Epithelial cell of proximal tubule (primary cell): Measurements from ENCODE around the gene ZDHHC19. TPM values are rescaled to one million over a fixed set of nuclear protein-coding genes. Genes with fewer than 3 reads are reported as not detected.

Experiments
- DNase-seq: peaks from one replicate; pipeline ENCODE4 v3.0.0-alpha.2; 2011; ENCODE audit warnings: low read depth
- H3K4me3 ChIP-seq: 2 replicates; pipeline ENCODE4 v1.5.1; 2011; ENCODE audit warnings: low read depth, mild to moderate bottlenecking, low read length
- CTCF ChIP-seq: conservative IDR thresholded peaks from 2 replicates; pipeline ENCODE4 v1.5.1; 2012; ENCODE audit warnings: low read depth, mild to moderate bottlenecking, low read length
- total RNA-seq: library from RNA; depleted of rRNA; stranded (reverse); fragments of >200 nt; gene quantifications from 2 replicates; pipeline ENCODE4 v1.2.3, GENCODE V29; 2015

Gene ZDHHC19
- total RNA-seq, 1 donor from 2014 or later = not detected

DNA sequence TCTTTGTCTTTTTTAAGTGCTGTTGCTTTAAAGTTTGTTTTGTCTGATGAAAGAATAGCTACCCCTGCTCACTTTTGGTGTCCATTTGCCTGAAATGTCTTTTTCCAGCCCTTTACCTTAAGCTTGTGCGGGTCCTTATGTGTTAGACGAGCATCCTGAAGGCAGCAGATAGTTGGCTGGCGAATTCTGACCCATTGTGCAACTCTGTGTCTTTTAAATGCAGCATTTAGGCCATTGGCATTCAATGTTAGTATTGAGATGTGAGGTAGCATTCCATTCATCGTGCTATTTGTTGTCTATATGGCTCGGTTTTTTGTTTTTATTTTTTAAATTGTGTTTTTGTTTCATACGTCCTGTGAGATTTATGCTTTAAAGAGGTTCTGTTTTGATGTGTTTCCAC is 55.0 kb downstream of the ZDHHC19 start:
- no peak overlapping the region for H3K4me3 ChIP-seq
- TF ChIP-seq CTCF = no peak
- DNase-seq = no peak

DNA sequence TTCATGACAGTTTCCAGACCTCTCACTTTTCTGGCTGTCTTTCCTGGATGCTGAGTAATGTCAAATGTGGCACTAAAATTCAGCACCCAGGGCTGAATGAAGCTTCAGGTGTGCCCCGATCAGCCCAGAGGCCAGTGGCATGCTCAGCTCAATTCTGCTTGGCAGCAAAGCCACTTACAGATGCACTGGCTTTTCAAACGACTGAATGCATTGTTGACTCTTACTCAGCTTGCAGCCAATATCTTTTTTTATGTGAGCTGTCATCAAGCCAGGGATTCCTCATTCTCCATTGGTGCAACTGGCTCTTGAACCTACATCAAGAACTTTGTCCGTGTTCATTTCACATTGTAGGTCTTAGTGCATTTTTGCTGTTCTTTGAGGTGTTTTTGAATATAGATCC is 60.7 kb downstream of the ZDHHC19 start:
- no peak for TF ChIP-seq CTCF
- no peak for DNase-seq
- H3K4me3 ChIP-seq = no peak overlapping the region

DNA sequence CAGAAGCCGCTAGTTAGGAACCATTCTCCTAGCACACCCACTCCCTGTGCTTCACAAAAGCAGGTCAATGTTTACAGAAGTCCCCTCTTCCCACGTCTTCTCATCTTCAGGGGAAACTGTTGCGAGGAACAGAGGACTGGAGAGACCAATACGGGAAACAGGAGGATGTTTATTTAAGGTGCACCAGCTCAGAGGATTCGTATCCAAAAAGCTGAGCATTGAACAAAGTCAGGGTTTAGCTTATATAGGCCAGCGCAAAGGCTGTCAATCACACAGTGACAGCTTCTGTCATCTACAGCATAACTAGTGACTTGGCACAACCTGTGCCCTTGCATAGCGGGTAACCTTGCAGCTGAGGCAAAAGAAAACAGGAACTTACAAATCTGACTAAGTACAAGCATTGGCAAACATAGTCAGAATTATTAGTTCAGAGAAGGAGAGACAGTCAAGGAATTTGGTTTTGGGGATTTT is 61.3 kb downstream of the ZDHHC19 start:
- TF ChIP-seq CTCF = no peak
- no peak for DNase-seq
- H3K4me3 ChIP-seq = no peak overlapping the region

DNA sequence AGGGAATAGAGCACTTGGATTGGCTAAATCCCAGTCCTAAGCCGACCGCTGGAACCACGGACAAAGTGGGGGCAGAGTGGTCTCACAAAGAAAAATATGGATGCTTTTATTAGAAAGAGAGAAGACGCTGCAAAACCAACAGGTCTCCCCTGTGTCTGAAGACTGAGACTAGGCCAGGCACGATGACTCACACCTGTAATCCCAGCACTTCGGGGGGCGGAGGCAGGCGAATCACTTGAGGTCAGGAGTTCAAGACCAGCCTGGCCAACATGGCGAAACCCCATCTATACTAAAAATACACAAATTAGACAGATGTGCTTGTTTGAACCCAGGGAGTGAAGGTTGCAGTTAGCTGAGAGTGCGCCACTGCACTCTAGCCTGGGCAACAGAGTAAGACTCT is 61.8 kb downstream of the ZDHHC19 start:
- no peak for TF ChIP-seq CTCF

More for the DNA sequence above, 61.8 kb downstream of the ZDHHC19 start:
- no peak for DNase-seq
- no peak overlapping the region for H3K4me3 ChIP-seq

Other genes starting within 250 kb of the ZDHHC19 start
- gene TFRC, start 129.3 kb downstream of the ZDHHC19 start, total RNA-seq = 102 and 130 TPM in 2 replicates
- 0.12 TPM in 1 of 2 replicates, not detected in the other for gene SLC51A, start 5.1 kb upstream of the ZDHHC19 start, total RNA-seq
- 21.6 and 33.5 TPM in 2 replicates for gene PCYT1A, start 76.3 kb upstream of the ZDHHC19 start, total RNA-seq
- 19.5 and 33.2 TPM in 2 replicates for gene DYNLT2B, start 106.8 kb upstream of the ZDHHC19 start, total RNA-seq
- gene TM4SF19, start 127.0 kb upstream of the ZDHHC19 start, total RNA-seq = 1.0 and 3.8 TPM in 2 replicates
- 6.8 and 7.9 TPM in 2 replicates for gene UBXN7, start 221.0 kb upstream of the ZDHHC19 start, total RNA-seq